HG02623 (cell line): Measurements from ENCODE around the gene TIE1.

Source experiments
- ATAC-seq: cut with Tn5 transposase; IDR thresholded peaks from one replicate; pipeline ENCODE4 v1.9.1; 2021; ENCODE audit warnings: moderate library complexity; ENCODE audit not compliant: unreplicated experiment

Gene TIE1

GRCh38 chr1:43300378-43301094 is at the start of gene TIE1:
Gene TIE1, plus strand, starts transcription at chr1:43300982. Its CDS starts 90 bp downstream, at chr1:43301072.
- no peak for ATAC-seq

- no peak for ATAC-seq
Observed at GRCh38 chr1:43251024-43251423, 49.8 kb upstream of the TIE1 start.

GRCh38 chr1:43252225-43252624 is 48.6 kb upstream of the TIE1 start:
- ATAC-seq, result no peak

GRCh38 chr1:43253173-43253572 is 47.6 kb upstream of the TIE1 start:
- no peak for ATAC-seq

- ATAC-seq, result no peak
Observed at GRCh38 chr1:43253876-43254275, 46.9 kb upstream of the TIE1 start.

GRCh38 chr1:43255438-43256210 is 45.2 kb upstream of the TIE1 start:
- no peak for ATAC-seq

GRCh38 chr1:43256675-43257570 is 43.9 kb upstream of the TIE1 start:
- ATAC-seq, result no peak

GRCh38 chr1:43258370-43258769 is 42.4 kb upstream of the TIE1 start:
- no peak for ATAC-seq

- ATAC-seq, result no peak
Observed at GRCh38 chr1:43265431-43265830, 35.4 kb upstream of the TIE1 start.

GRCh38 chr1:43266881-43267280 is 33.9 kb upstream of the TIE1 start:
- no peak for ATAC-seq

GRCh38 chr1:43267291-43267805 is 33.4 kb upstream of the TIE1 start:
- ATAC-seq, result no peak

GRCh38 chr1:43267818-43268425 is 32.9 kb upstream of the TIE1 start:
- no peak for ATAC-seq

GRCh38 chr1:43269627-43270375 is 31.0 kb upstream of the TIE1 start, which contains the start of gene TMEM125:
Gene TMEM125, plus strand, starts transcription at chr1:43269983. Its CDS starts 2,740 bp downstream, at chr1:43272723.
- no peak for ATAC-seq

GRCh38 chr1:43270421-43271095 is 30.2 kb upstream of the TIE1 start:
- ATAC-seq, result no peak

- no peak for ATAC-seq
Observed at GRCh38 chr1:43271186-43272118, 29.3 kb upstream of the TIE1 start.

- ATAC-seq, result no peak
Observed at GRCh38 chr1:43272161-43272560, 28.6 kb upstream of the TIE1 start.

- no peak for ATAC-seq
Observed at GRCh38 chr1:43272576-43273571, 27.9 kb upstream of the TIE1 start.
